Measurements from ENCODE around the gene RNF34. TPM values are rescaled to one million over a fixed set of nuclear protein-coding genes. Genes with fewer than 3 reads are reported as not detected.
A peak's percentile ranks its signal among the peaks of the same experiment; 100 is the strongest.

Gene RNF34
- total RNA-seq, 5 donors from 2014 or later (not counting 1 experiment from before 2014, with no cell fraction given) = 71.8 to 94.5 (median 80.8) TPM

DNA sequence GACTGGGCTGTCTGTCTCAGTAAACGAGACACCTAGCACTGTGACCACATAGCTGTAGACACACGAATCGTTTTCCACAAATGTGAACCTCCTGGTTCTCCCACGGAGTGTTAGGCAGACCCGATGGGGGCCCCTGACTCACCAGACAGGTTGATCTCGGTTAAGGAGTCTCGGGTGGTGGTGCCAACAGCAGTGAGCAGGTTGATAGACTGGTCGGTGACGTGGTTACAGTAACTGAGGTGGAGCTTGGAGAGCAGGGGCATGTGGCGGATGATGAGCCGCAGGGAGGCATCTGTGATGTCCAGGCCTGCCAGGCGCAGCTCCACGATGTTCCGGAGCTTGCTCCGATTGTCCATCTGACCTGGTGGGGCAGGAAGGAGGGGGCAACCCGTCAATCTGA, 39.8 kb downstream of the RNF34 start:
- Histone ChIP-seq H3K27ac (ENCODE audit: low read length) (no peak overlapping the region), H3K36me3 (ENCODE audit: control insufficient read depth in 2 of 2, extremely low read depth in 1 of 2, insufficient read depth in 1 of 2, low read length in 1 of 2) (peaks cover 25 to 63% of the 10 kb centered on the region in 2 donors), H3K9me3 (no peaks in the 10 kb centered on the region), H3K4me3 (ENCODE audit: control insufficient read depth in 1 of 2, extremely low read depth in 1 of 2, low read length in 1 of 2) (no peak overlapping the region), H3K4me1 (ENCODE audit: control insufficient read depth in 1 of 2, extremely low read depth in 1 of 2, insufficient read depth in 2 of 2, low read length in 2 of 2) (peaks cover 0 to 5% of the 10 kb centered on the region in 2 experiments), H3K27me3 (replicated peaks in 1 of 2; ENCODE audit: control insufficient read depth in 2 of 2, extremely low read depth in 1 of 2, insufficient read depth in 2 of 2, low read length in 1 of 2) (no peaks in the 10 kb centered on the region)
- DNase-seq (no peak), ATAC-seq (replicated peaks in 1 of 4) (no peak)
- Mint-ChIP-seq H3K4me3 (no peak overlapping the region), H3K9me3 (peaks cover 3 to 7% (median 4%) of the 10 kb centered on the region in 3 donors), H3K36me3 (peaks cover 46% of the 10 kb centered on the region), H3K27ac (no peak overlapping the region), H3K27me3 (no peaks in the 10 kb centered on the region), H3K4me1 (peaks cover 0 to 3% (median 2%) of the 10 kb centered on the region in 3 donors)
- ChIA-PET POLR2A (no interaction called here), CTCF (no interaction called here)
- WGBS (ENCODE audit: insufficient coverage) = 95% methylated on average over 15 of the region's 16 CpGs

DNA sequence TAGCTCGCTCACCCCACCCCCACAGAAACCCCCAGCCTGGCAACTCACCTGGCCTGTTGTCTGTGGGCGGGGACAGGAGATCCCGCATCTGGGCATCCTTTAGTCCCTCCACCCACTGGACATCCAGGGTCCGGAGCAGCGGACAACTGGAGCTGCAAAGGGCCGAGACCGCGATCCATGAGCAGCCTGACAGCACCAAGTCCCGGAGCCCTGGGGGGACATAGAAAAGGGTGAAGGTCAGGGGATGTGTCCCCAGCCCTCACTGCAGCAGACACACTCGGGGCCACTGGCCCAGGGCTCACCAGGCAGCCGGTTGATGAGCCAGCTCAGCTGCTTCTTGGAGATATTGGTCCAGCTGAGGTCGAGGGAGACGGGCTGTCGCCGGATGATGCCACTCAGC, 40.9 kb downstream of the RNF34 start:
- Mint-ChIP-seq H3K36me3 (peaks cover 40% of the 10 kb centered on the region), H3K27ac (no peak overlapping the region), H3K9me3 (peaks cover 3 to 7% (median 4%) of the 10 kb centered on the region in 3 donors), H3K4me1 (peaks cover 0 to 2% (median 2%) of the 10 kb centered on the region in 3 donors), H3K4me3 (no peak overlapping the region), H3K27me3 (no peaks in the 10 kb centered on the region)
- DNase-seq = no peak
- ATAC-seq (replicated peaks in 1 of 4) = no peak
- Histone ChIP-seq H3K4me3 (ENCODE audit: control insufficient read depth in 1 of 2, extremely low read depth in 1 of 2, low read length in 1 of 2) (no peak overlapping the region), H3K27ac (ENCODE audit: low read length) (no peak overlapping the region), H3K9me3 (no peaks in the 10 kb centered on the region), H3K4me1 (ENCODE audit: control insufficient read depth in 1 of 2, extremely low read depth in 1 of 2, insufficient read depth in 2 of 2, low read length in 2 of 2) (peaks cover 0 to 5% of the 10 kb centered on the region in 2 experiments), H3K27me3 (replicated peaks in 1 of 2; ENCODE audit: control insufficient read depth in 2 of 2, extremely low read depth in 1 of 2, insufficient read depth in 2 of 2, low read length in 1 of 2) (no peaks in the 10 kb centered on the region), H3K36me3 (ENCODE audit: control insufficient read depth in 2 of 2, extremely low read depth in 1 of 2, insufficient read depth in 1 of 2, low read length in 1 of 2) (peaks cover 34 to 67% of the 10 kb centered on the region in 2 donors)
- POLR2A ChIA-PET = no interaction called here
- CTCF ChIA-PET = no interaction called here
- WGBS (ENCODE audit: insufficient coverage) = 96% methylated on average over 10 of the region's 15 CpGs

DNA sequence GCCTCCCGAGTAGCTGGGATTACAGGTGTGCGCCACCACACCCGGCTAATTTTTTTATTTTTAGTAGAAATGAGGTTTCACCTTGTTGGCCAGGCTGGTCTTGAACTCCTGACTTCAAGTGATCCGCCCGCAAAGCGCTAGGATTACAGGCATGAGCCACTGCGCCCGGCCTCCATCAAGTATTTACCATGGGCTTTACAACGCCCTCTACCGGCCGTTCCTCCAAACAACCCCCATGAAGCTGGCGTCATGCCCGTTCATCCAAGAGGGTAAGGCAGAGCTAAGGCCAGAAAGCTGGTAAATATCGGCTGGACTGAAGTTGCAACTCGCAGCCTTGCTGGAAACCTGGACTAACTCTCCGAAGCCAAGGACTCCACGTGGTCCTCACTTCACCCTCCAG, 41.6 kb downstream of the RNF34 start:
- H3K36me3 ChIP-seq (ENCODE audit: control insufficient read depth in 2 of 2, extremely low read depth in 1 of 2, insufficient read depth in 1 of 2, low read length in 1 of 2) = peaks cover 34 to 65% of the 10 kb centered on the region in 2 donors
- no peak for DNase-seq
- H3K4me3 ChIP-seq (ENCODE audit: control insufficient read depth in 1 of 2, extremely low read depth in 1 of 2, low read length in 1 of 2) = no peak overlapping the region
- ATAC-seq (replicated peaks in 1 of 4) = no peak
- H3K4me1 ChIP-seq (ENCODE audit: control insufficient read depth in 1 of 2, extremely low read depth in 1 of 2, insufficient read depth in 2 of 2, low read length in 2 of 2) = peaks cover 0 to 5% of the 10 kb centered on the region in 2 experiments
- no peak overlapping the region for H3K4me3 Mint-ChIP-seq
- no peak overlapping the region for H3K27ac ChIP-seq (ENCODE audit: low read length)
- H3K9me3 Mint-ChIP-seq = peaks cover 3 to 6% (median 3%) of the 10 kb centered on the region in 3 donors
- CTCF ChIA-PET = interaction anchor here (0.6 to 2.5 kb wide), 3 partner anchors 9 to 107 kb away, joined by 4 to 16 read pairs (median 6); no protein-coding TSS in a partner anchor
- POLR2A ChIA-PET = no interaction called here
- H3K4me1 Mint-ChIP-seq = peaks cover 0 to 2% (median 2%) of the 10 kb centered on the region in 3 donors
- H3K27me3 Mint-ChIP-seq = no peaks in the 10 kb centered on the region
- 94% methylated on average over 16 of the region's 17 CpGs for WGBS (ENCODE audit: insufficient coverage)
- no peak overlapping the region for H3K27ac Mint-ChIP-seq
- no peaks in the 10 kb centered on the region for H3K9me3 ChIP-seq
- H3K27me3 ChIP-seq (replicated peaks in 1 of 2; ENCODE audit: control insufficient read depth in 2 of 2, extremely low read depth in 1 of 2, insufficient read depth in 2 of 2, low read length in 1 of 2) = no peaks in the 10 kb centered on the region
- peaks cover 35% of the 10 kb centered on the region for H3K36me3 Mint-ChIP-seq

DNA sequence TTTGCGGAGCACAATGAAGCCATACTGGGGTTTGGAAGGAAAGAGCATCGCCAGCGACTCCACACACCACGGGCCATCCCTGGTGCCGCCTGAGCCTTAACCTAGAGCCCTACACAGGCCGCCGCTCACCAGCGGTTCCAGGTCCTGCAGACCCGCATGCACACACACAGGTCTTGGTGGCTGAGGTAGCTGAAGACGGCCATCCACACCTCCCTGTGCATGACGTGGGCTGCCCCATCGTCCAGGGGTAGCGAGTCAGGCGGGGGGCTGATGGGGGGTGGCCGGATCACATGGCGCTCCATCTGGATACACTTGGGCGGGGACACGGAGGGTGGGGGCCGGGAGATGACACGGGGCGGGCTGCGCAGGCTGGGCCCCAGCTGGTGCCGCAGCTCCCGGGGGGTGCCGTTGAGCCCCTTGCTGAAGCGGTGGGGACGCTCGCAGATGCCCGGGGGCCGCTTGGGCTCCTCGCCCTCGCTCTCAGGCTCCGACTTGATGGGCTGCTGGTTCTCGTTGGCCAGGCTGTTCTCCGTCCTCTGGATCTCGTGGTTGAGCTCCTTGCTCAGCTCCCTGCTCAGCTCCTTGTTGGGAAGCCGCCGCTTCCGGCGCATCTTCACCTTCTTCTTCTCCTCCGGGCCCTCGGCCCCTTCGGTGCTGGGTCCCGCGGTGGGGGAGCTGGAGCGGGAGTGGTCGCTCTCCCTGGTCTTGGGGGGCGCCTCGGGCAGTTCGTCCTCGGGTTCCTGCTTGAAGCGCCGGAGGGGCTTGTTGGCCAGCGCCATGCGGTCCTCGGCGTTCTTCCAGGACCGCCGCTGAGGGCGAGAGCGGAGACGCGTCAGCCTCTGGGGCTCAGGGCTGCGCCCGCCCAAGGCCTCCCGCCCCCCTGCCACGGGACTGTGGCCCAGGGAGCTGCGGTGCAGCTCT, 42.4 kb downstream of the RNF34 start:
- H3K4me3 Mint-ChIP-seq = no peak overlapping the region
- peaks cover 31 to 68% of the 10 kb centered on the region in 2 donors for H3K36me3 ChIP-seq (ENCODE audit: control insufficient read depth in 2 of 2, extremely low read depth in 1 of 2, insufficient read depth in 1 of 2, low read length in 1 of 2)

DNA sequence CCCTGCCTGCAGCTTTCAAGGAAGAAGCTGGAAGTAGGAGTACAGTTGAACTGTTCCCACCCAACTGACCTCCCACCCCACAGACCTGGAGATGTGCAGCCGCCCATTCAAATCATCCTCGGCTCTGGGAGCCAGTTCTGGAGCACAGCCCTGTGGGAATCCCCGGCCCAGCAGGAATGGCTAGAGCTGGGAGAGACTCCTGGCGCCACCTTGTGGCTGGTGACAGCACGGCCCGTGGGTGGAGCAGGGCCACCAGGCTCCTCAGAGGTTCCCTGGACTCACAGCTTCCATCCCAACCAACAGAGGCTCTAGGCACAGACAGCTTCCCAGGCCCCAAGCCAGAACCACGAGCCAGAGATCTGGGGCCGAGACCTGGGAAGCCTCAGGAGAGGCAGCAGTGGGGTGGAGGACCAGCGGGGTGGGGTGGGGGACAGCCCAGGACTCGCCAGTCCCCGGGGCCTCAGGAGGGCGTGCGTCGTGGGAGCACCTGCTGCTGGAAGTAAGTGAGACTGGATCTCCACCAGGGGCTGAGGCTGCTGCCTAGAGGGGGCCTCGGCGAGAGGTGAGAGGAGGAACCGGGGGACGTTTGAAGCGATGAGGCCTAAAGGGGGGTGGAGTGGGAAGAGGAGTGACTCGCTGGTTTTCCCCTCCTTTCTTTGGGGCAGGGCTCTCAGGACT, 43.4 kb downstream of the RNF34 start:
- peaks cover under 1 to 2% (median 2%) of the 10 kb centered on the region in 3 donors for H3K4me1 Mint-ChIP-seq
- ChIA-PET POLR2A (no interaction called here), CTCF (interaction anchor here (0.6 to 2.5 kb wide), 9 partner anchors 10 to 109 kb away, joined by 3 to 16 read pairs (median 4); partner anchors contain the start of gene ANAPC5 (in 1 of the 2))
- peaks cover 0 to 5% of the 10 kb centered on the region in 2 experiments for H3K4me1 ChIP-seq (ENCODE audit: control insufficient read depth in 1 of 2, extremely low read depth in 1 of 2, insufficient read depth in 2 of 2, low read length in 2 of 2)
- DNase-seq (peak in 34 of 35 experiments; percentile 27 to 73 (median 50)), ATAC-seq (replicated peaks in 1 of 4) (peak; percentile 66 to 80 (median 79))
- H3K9me3 Mint-ChIP-seq = no peaks in the 10 kb centered on the region
- no peaks in the 10 kb centered on the region for H3K9me3 ChIP-seq
- no peaks in the 10 kb centered on the region for H3K27me3 Mint-ChIP-seq
- no peaks in the 10 kb centered on the region for H3K27me3 ChIP-seq (replicated peaks in 1 of 2; ENCODE audit: control insufficient read depth in 2 of 2, extremely low read depth in 1 of 2, insufficient read depth in 2 of 2, low read length in 1 of 2)
- H3K36me3 Mint-ChIP-seq = peaks cover 20% of the 10 kb centered on the region
- H3K27ac ChIP-seq (ENCODE audit: low read length) = no peak overlapping the region
- 68% methylated on average over 13 of the region's 20 CpGs for WGBS (ENCODE audit: insufficient coverage)
- no peak overlapping the region for H3K27ac Mint-ChIP-seq
- H3K36me3 ChIP-seq (ENCODE audit: control insufficient read depth in 2 of 2, extremely low read depth in 1 of 2, insufficient read depth in 1 of 2, low read length in 1 of 2) = peaks cover 31 to 65% of the 10 kb centered on the region in 2 donors
- no peak overlapping the region for H3K4me3 ChIP-seq (ENCODE audit: control insufficient read depth in 1 of 2, extremely low read depth in 1 of 2, low read length in 1 of 2)
- no peak overlapping the region for H3K4me3 Mint-ChIP-seq

More for the DNA sequence above, 42.4 kb downstream of the RNF34 start:
- ATAC-seq (replicated peaks in 1 of 4) (no peak), DNase-seq (no peak)
- H3K4me3 ChIP-seq (ENCODE audit: control insufficient read depth in 1 of 2, extremely low read depth in 1 of 2, low read length in 1 of 2) = no peak overlapping the region
- ChIA-PET POLR2A (interaction anchor here in 1 of 2 donors (0.6 kb wide), 1 partner anchor 650 kb away, joined by 3 read pairs; no protein-coding TSS in a partner anchor), CTCF (interaction anchor here (0.6 to 2.5 kb wide), 11 partner anchors 9 to 562 kb away, joined by 3 to 16 read pairs (median 4); partner anchors contain the start of gene ANAPC5 (in 1 of the 2))
- peaks cover 29% of the 10 kb centered on the region for H3K36me3 Mint-ChIP-seq
- H3K27me3 ChIP-seq (replicated peaks in 1 of 2; ENCODE audit: control insufficient read depth in 2 of 2, extremely low read depth in 1 of 2, insufficient read depth in 2 of 2, low read length in 1 of 2) = no peaks in the 10 kb centered on the region
- peaks cover 0 to 5% of the 10 kb centered on the region in 2 experiments for H3K4me1 ChIP-seq (ENCODE audit: control insufficient read depth in 1 of 2, extremely low read depth in 1 of 2, insufficient read depth in 2 of 2, low read length in 2 of 2)
- H3K9me3 ChIP-seq = no peaks in the 10 kb centered on the region
- H3K27me3 Mint-ChIP-seq = no peaks in the 10 kb centered on the region
- peaks cover 0 to 2% (median 2%) of the 10 kb centered on the region in 3 donors for H3K4me1 Mint-ChIP-seq
- H3K9me3 Mint-ChIP-seq = no peaks in the 10 kb centered on the region
- H3K27ac ChIP-seq (ENCODE audit: low read length) = no peak overlapping the region
- no peak overlapping the region for H3K27ac Mint-ChIP-seq
- 98% methylated on average over 57 of the region's 68 CpGs for WGBS (ENCODE audit: insufficient coverage)
